Measurements from ENCODE around the gene XYLT1.

The XYLT1 gene

DNA sequence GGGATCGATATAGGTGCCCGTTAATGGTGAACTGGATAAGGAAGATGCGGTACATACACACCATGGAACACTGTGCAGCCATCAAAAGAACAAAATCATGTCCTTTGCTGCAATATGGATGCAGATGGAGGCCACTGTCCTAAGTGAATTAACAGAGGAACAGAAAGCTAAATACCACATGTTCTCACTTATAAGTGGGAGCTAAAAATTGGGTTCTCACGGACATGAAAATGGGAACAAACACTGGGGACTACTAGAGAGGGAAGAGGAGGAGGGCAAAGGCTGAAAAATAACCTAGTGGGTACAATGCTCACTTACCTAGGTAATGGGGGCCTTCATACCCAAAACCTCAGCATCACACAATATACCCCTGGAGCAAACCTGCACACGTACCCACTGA is 302.6 kb downstream of the XYLT1 start:
- TF ChIP-seq, protein P1, sequence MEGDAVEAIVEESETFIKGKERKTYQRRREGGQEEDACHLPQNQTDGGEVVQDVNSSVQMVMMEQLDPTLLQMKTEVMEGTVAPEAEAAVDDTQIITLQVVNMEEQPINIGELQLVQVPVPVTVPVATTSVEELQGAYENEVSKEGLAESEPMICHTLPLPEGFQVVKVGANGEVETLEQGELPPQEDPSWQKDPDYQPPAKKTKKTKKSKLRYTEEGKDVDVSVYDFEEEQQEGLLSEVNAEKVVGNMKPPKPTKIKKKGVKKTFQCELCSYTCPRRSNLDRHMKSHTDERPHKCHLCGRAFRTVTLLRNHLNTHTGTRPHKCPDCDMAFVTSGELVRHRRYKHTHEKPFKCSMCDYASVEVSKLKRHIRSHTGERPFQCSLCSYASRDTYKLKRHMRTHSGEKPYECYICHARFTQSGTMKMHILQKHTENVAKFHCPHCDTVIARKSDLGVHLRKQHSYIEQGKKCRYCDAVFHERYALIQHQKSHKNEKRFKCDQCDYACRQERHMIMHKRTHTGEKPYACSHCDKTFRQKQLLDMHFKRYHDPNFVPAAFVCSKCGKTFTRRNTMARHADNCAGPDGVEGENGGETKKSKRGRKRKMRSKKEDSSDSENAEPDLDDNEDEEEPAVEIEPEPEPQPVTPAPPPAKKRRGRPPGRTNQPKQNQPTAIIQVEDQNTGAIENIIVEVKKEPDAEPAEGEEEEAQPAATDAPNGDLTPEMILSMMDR (IDR thresholded peaks at IDR 0.05; ENCODE audit: insufficient read depth, low read depth, low read length, missing control alignments): no peak
- DNase-seq (ENCODE audit: low read depth): no peak
- no peak overlapping the region for H3K4me3 ChIP-seq (ENCODE audit: low read length)

DNA sequence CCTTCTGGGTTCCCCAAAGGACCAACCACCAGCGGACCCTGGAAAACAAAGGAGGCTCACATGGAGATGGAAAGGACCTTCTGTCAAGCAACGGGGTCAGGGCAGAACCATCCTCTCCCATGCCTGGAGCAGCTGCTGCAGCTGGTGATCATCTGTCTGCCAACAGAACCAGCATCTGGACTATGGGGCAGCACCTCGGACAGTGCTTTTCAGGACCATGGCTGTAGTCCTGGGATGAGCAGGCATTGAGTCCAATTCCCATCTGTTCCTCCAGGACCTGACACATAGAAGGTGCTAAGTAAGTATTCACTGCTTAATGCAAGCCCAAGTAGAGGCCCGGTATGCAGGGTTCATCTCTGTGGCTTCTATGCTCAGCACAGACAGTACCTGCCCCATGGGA is 304.7 kb downstream of the XYLT1 start:
- H3K4me3 ChIP-seq (ENCODE audit: low read length): no peak overlapping the region
- DNase-seq (ENCODE audit: low read depth): no peak
- TF ChIP-seq, protein P1 (IDR thresholded peaks at IDR 0.05; ENCODE audit: insufficient read depth, low read depth, low read length, missing control alignments): no peak

DNA sequence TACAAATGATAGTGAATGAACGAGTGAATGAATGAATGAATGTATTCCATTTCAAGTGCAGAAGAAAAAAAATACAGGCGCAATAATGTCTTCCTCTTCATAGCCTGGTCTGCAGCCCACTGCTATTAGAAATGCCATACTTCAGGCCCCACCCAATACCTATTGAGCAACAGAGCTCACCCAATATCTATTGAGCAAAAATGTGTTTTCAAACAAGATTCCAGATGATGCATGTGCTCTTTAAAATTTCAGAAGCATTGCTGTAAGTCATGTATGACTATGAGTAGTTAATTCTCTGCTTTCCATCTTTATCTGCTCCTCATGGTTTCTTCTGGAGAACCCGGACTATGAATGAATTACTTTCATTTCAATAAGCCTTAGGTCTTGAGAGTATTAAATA is 308.2 kb downstream of the XYLT1 start:
- H3K4me3 ChIP-seq (ENCODE audit: low read length): no peak overlapping the region
- TF ChIP-seq, protein P1 (IDR thresholded peaks at IDR 0.05; ENCODE audit: insufficient read depth, low read depth, low read length, missing control alignments): no peak
- DNase-seq (ENCODE audit: low read depth): no peak

DNA sequence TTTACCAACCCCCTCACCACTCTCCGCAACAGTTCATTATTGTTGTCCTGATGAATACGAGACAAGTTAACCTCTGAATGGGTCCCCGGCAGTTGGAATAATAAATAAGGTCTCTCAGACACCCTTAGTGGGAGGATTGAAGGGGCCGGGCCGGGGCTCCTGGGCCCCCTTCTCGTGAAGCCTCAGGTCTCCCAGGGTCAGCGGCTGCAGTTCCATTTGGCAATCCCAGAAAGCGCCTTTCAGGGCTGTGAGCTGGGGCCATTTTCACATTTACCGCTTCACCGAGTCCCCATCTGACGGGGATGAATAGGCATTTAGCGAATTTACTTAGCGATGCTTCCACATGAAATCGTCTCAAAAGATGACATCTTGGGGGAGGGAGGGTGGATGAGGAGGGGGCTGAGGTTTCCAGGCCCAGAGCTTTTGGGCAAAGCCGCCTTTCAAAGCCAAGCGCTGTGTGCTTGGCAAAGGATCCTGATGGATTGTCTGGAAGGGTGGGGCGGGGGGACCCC is 309.8 kb downstream of the XYLT1 start:
- no peak overlapping the region for H3K4me3 ChIP-seq (ENCODE audit: low read length)
- TF ChIP-seq, protein P1 (IDR thresholded peaks at IDR 0.05; ENCODE audit: insufficient read depth, low read depth, low read length, missing control alignments): no peak
- DNase-seq (ENCODE audit: low read depth): no peak

DNA sequence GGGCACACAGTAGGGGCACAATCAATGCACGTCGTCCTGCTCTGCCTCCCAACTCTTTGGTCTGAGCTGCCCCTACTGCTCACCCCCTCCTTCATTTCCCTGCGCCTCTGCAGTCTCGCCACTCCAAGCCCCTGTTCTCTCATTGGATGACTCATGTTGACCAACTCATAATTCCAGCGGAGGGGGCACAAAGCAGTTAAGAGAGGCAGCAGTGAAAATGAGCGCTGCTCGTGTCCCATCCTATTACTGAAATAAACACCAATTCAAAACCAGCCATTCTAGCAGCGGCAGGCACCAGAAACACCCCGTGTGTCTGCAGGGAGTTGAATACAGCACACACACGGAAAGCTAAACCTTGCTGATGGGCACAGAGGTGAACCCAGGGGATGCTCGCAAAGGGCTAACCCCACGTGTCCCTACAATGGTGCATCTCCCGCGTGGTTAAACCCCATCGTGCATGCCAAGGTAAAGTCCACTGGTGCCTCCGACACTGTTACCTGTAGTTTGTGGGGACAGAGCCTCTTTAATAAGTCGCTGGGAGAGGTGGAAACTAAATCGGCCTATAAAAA is 310.4 kb downstream of the XYLT1 start:
- H3K4me3 ChIP-seq (ENCODE audit: low read length): no peak overlapping the region
- TF ChIP-seq, protein P1 (IDR thresholded peaks at IDR 0.05; ENCODE audit: insufficient read depth, low read depth, low read length, missing control alignments): no peak
- DNase-seq (ENCODE audit: low read depth): no peak

DNA sequence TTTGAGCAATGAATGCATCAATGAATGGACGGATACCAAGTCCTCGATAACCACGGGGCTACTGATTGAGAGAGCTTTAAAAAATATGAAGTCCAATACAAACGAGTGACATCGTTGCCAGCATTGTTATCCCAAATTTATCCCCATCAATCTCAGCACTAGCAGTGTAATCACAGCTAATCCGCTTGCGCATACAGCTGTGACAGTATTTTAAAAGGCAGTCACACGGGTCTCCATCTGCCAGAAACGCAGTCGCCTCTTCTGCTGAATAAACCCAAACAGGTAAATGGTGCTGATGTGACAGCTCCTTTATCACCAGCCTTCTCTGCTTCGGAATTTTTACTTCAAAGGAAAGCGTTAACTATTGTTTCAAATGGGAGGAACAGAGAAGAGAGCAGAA is 311.1 kb downstream of the XYLT1 start:
- no peak overlapping the region for H3K4me3 ChIP-seq (ENCODE audit: low read length)
- DNase-seq (ENCODE audit: low read depth): no peak
- TF ChIP-seq, protein P1 (IDR thresholded peaks at IDR 0.05; ENCODE audit: insufficient read depth, low read depth, low read length, missing control alignments): no peak

DNA sequence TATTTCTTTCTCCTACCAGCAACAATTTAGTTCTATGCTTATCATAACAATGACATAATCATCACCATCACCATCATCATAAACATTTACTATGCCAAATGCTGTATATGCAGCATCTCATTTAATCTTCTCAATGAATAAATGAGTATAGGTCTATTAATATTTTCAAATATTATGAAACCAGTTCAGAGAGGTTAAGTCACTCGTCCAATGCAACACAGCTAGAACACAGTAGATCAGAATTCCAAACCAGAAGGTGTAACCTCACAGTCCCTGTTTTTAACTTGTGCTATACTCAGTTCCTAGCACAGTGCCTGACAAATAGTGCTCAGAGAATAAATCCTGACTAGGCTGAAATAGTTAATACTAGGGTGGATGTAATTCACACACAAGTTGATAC is 314.8 kb downstream of the XYLT1 start:
- TF ChIP-seq, protein P1 (IDR thresholded peaks at IDR 0.05; ENCODE audit: insufficient read depth, low read depth, low read length, missing control alignments): no peak
- H3K4me3 ChIP-seq (ENCODE audit: low read length): no peak overlapping the region
- no peak for DNase-seq (ENCODE audit: low read depth)
